ENCODE data around the gene SGIP1. TPM values are rescaled to one million over a fixed set of nuclear protein-coding genes. Genes with fewer than 3 reads are reported as not detected.

Gene SGIP1
- total RNA-seq, 1 donor from 2014 or later: 4.2 TPM

DNA sequence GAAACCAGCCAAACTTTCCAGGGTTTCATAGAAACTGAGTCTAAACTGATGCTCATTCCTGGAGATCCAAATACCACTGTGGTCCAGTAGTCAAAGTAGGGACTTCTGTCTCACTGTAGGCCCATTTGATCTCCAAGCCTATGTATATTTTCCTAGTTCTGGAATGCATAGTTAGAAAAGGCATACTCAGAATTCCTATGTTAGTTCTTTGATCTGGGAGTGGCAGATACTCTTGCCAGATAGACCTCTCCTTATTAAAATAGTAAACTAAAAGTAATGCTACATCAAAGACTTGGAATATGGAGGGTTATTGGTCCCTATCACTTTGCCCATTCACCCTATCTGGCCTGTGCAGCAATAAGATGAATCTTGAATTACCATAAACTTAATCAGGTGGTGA lies 10.4 kb upstream of the SGIP1 start:
- H3K4me1 ChIP-seq: no peaks in the 10 kb centered on the region
- no peaks in the 10 kb centered on the region for H3K36me3 Mint-ChIP-seq
- no peaks in the 10 kb centered on the region for H3K36me3 ChIP-seq
- H3K79me2 ChIP-seq (ENCODE audit: low read depth): no peaks in the 10 kb centered on the region
- no peaks in the 10 kb centered on the region for H3K27me3 Mint-ChIP-seq (ENCODE audit: insufficient read depth, low read depth)
- H3K4me2 ChIP-seq: no peak overlapping the region
- no peak overlapping the region for H3K27ac Mint-ChIP-seq
- H3K9me3 Mint-ChIP-seq: no peaks in the 10 kb centered on the region
- H3K4me3 ChIP-seq: no peak overlapping the region
- H3F3A ChIP-seq (ENCODE audit: low read depth): no peaks in the 10 kb centered on the region
- H2AFZ ChIP-seq (replicated peaks): no peak overlapping the region
- H3K9me3 ChIP-seq (ENCODE audit: low read depth): no peaks in the 10 kb centered on the region
- DNase-seq (ENCODE audit: low spot score): no peak
- no peak overlapping the region for H3K9ac ChIP-seq
- no peaks in the 10 kb centered on the region for H4K20me1 ChIP-seq (ENCODE audit: low read depth)
- no peak overlapping the region for H3K4me3 Mint-ChIP-seq
- TF ChIP-seq EZH2 (IDR thresholded peaks at IDR 0.05): no peak
- TF ChIP-seq, protein P1, sequence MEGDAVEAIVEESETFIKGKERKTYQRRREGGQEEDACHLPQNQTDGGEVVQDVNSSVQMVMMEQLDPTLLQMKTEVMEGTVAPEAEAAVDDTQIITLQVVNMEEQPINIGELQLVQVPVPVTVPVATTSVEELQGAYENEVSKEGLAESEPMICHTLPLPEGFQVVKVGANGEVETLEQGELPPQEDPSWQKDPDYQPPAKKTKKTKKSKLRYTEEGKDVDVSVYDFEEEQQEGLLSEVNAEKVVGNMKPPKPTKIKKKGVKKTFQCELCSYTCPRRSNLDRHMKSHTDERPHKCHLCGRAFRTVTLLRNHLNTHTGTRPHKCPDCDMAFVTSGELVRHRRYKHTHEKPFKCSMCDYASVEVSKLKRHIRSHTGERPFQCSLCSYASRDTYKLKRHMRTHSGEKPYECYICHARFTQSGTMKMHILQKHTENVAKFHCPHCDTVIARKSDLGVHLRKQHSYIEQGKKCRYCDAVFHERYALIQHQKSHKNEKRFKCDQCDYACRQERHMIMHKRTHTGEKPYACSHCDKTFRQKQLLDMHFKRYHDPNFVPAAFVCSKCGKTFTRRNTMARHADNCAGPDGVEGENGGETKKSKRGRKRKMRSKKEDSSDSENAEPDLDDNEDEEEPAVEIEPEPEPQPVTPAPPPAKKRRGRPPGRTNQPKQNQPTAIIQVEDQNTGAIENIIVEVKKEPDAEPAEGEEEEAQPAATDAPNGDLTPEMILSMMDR (IDR thresholded peaks at IDR 0.05): no peak
- no peak for TF ChIP-seq EZH2phosphoT487 (IDR thresholded peaks at IDR 0.05)
- no peak overlapping the region for H3K27ac ChIP-seq
- peaks cover 4% of the 10 kb centered on the region for H3K4me1 Mint-ChIP-seq
- no peaks in the 10 kb centered on the region for H3K27me3 ChIP-seq

DNA sequence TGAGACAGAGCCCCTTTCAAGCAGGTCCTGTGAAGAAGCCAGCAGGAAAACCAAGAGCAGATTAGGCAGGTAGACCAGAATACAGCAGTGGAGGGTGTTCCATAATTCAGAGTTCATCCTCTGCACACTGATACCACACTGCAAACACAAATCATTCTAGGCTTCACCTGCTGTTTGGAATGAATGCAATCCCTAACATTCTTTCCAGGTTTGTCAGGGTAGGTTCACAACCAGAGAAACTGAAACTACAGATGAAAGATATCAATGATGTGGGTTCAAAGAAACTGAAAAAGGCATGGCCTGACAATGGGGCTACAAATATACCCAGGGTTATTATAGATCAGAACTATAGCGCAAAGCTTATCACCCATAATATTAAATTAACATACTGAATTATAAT lies 8.9 kb upstream of the SGIP1 start:
- no peaks in the 10 kb centered on the region for H3K36me3 Mint-ChIP-seq
- no peaks in the 10 kb centered on the region for H3K27me3 Mint-ChIP-seq (ENCODE audit: insufficient read depth, low read depth)
- Histone ChIP-seq H3K9ac (no peak overlapping the region), H3K4me3 (no peak overlapping the region), H2AFZ (replicated peaks) (no peak overlapping the region), H3K36me3 (no peaks in the 10 kb centered on the region), H3K4me1 (no peaks in the 10 kb centered on the region), H3K79me2 (ENCODE audit: low read depth) (no peaks in the 10 kb centered on the region), H3K4me2 (no peak overlapping the region), H3F3A (ENCODE audit: low read depth) (no peaks in the 10 kb centered on the region), H3K27me3 (no peaks in the 10 kb centered on the region), H4K20me1 (ENCODE audit: low read depth) (no peaks in the 10 kb centered on the region), H3K27ac (no peak overlapping the region), H3K9me3 (ENCODE audit: low read depth) (no peaks in the 10 kb centered on the region)
- no peak for DNase-seq (ENCODE audit: low spot score)
- H3K4me3 Mint-ChIP-seq: no peak overlapping the region
- H3K27ac Mint-ChIP-seq: no peak overlapping the region
- no peaks in the 10 kb centered on the region for H3K9me3 Mint-ChIP-seq
- H3K4me1 Mint-ChIP-seq: peaks cover 4% of the 10 kb centered on the region
- TF ChIP-seq EZH2 (IDR thresholded peaks at IDR 0.05): no peak

DNA sequence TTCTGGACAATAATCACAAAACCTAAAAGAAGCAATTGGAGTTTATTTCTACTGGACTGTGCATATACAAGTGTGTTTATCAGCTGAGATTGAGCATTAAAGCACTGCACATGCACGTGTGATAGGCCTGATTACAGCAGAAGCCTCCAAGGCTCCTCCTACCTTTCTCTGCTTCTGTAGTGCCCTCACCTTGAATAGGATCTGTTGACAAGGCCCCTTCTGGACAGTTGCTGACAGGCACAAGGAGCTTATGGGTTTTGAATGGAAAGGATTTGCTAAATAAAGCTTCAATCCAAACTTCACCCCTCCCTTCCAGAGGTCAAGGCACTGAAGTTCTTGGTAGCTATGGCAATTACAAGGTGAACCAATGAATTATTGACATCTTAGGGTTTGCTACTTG lies 7.9 kb upstream of the SGIP1 start:
- Histone ChIP-seq H3K79me2 (ENCODE audit: low read depth) (no peaks in the 10 kb centered on the region), H3K4me1 (no peaks in the 10 kb centered on the region), H3K27me3 (no peaks in the 10 kb centered on the region), H2AFZ (replicated peaks) (no peak overlapping the region), H3K36me3 (no peaks in the 10 kb centered on the region), H3K4me3 (no peak overlapping the region), H4K20me1 (ENCODE audit: low read depth) (no peaks in the 10 kb centered on the region), H3F3A (ENCODE audit: low read depth) (no peaks in the 10 kb centered on the region), H3K9ac (no peak overlapping the region), H3K27ac (no peak overlapping the region), H3K4me2 (no peak overlapping the region), H3K9me3 (ENCODE audit: low read depth) (no peaks in the 10 kb centered on the region)
- H3K4me1 Mint-ChIP-seq: peaks cover 4% of the 10 kb centered on the region
- no peaks in the 10 kb centered on the region for H3K9me3 Mint-ChIP-seq
- no peaks in the 10 kb centered on the region for H3K27me3 Mint-ChIP-seq (ENCODE audit: insufficient read depth, low read depth)
- H3K27ac Mint-ChIP-seq: no peak overlapping the region
- H3K4me3 Mint-ChIP-seq: no peak overlapping the region
- H3K36me3 Mint-ChIP-seq: no peaks in the 10 kb centered on the region
- TF ChIP-seq EZH2 (IDR thresholded peaks at IDR 0.05) (no peak), EZH2phosphoT487 (IDR thresholded peaks at IDR 0.05) (no peak)
- TF ChIP-seq, protein P1 (IDR thresholded peaks at IDR 0.05): no peak
- DNase-seq (ENCODE audit: low spot score): no peak

DNA sequence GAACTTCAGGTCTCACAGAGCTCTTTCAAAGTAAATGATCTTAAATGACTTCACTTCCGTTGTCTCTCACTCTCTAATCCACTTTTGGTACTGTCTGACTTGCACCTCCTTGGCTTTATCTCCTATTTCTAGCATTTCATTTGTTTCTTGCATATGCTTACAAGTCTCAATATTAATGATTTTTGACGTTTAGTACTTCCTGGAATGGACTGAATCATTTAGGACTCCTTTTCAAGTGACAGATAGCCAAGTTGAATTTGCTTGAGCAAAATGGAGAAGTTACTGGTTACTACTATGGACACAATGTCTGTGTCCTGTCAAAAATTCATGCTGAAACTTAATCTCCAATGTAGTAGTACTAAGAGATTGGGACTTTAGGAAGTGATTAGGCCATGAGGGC lies 7.0 kb upstream of the SGIP1 start:
- Histone ChIP-seq H3F3A (ENCODE audit: low read depth) (no peaks in the 10 kb centered on the region), H3K9me3 (ENCODE audit: low read depth) (no peaks in the 10 kb centered on the region), H3K27me3 (peaks cover 7% of the 10 kb centered on the region), H2AFZ (replicated peaks) (no peak overlapping the region), H3K4me3 (no peak overlapping the region), H4K20me1 (ENCODE audit: low read depth) (no peaks in the 10 kb centered on the region), H3K36me3 (no peaks in the 10 kb centered on the region), H3K9ac (no peak overlapping the region), H3K4me1 (no peaks in the 10 kb centered on the region), H3K79me2 (ENCODE audit: low read depth) (no peaks in the 10 kb centered on the region), H3K4me2 (no peak overlapping the region), H3K27ac (no peak overlapping the region)
- DNase-seq (ENCODE audit: low spot score): no peak
- Mint-ChIP-seq H3K9me3 (no peaks in the 10 kb centered on the region), H3K4me3 (no peak overlapping the region), H3K27me3 (ENCODE audit: insufficient read depth, low read depth) (no peaks in the 10 kb centered on the region), H3K36me3 (no peaks in the 10 kb centered on the region), H3K27ac (no peak overlapping the region), H3K4me1 (peaks cover 4% of the 10 kb centered on the region)
- TF ChIP-seq, protein P1 (IDR thresholded peaks at IDR 0.05): no peak
- TF ChIP-seq EZH2phosphoT487 (IDR thresholded peaks at IDR 0.05) (no peak), EZH2 (IDR thresholded peaks at IDR 0.05) (no peak)

Measured in neural progenitor cell (in vitro differentiated cells).